Activated CD8-positive, alpha-beta memory T cell treated with anti-CD3 and anti-CD28 coated beads for 24 hours (primary cell): ENCODE measurements around the gene HOXD3.

Experiments used
- DNase-seq: peaks from one replicate; pipeline ENCODE4 v3.0.0-alpha.2; 2020

The HOXD3 gene

GRCh38 chr2:176156807-176157498 lies at the start of gene HOXD3:
Gene HOXD3 (plus strand): TSS chr2:176157307. CDS start chr2:176169115, 11,808 bp downstream.
- no peak for DNase-seq

DNA sequence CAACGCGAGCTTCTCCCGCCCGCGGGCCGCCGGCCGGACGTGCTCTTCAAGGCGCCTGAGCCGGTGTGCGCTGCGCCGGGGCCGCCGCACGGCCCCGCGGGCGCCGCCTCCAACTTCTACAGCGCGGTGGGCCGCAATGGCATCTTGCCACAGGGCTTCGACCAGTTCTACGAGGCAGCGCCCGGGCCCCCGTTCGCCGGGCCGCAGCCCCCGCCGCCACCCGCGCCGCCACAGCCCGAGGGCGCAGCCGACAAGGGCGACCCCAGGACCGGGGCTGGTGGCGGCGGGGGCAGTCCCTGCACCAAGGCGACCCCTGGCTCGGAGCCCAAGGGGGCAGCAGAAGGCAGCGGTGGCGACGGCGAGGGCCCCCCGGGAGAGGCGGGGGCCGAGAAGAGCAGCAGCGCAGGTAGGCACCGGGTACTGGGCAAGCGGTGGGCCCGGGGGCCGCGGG lies 49.4 kb upstream of the HOXD3 start:
- DNase-seq: no peak

DNA sequence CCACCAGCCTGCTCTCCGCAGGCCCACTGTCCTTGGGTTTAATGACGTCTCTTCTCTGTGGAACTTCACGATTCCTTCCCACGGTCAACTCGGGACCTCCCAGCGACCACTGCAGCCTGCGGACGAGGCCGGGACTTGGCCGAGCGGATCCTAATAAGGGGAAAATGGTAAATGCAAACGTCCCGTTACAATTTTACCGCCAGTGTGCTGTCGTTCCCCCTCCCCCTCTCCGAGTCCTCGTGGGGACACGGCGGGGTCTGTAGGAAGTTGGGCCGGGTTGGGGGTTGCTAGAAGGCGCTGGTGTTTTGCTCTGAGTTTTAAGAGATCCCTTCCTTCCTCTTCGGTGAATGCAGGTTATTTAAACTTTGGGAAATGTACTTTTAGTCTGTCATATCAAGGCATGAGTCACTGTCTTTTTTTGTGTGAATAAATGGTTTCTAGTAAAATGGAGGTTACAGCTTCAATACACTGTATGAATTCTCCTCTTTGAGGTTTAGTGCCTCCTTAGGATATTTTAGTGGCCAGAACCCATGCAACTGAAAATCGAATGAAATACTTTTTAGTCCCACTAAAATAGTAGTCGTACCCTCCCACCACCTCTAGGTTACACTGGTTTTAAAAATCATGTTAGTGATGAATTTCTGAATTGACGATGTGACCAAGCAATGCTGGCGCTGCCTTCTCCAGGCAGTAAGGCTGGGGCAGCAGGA lies 47.8 kb upstream of the HOXD3 start:
- no peak for DNase-seq

GRCh38 chr2:176109946-176110345 lies 47.2 kb upstream of the HOXD3 start:
- DNase-seq: no peak

DNA sequence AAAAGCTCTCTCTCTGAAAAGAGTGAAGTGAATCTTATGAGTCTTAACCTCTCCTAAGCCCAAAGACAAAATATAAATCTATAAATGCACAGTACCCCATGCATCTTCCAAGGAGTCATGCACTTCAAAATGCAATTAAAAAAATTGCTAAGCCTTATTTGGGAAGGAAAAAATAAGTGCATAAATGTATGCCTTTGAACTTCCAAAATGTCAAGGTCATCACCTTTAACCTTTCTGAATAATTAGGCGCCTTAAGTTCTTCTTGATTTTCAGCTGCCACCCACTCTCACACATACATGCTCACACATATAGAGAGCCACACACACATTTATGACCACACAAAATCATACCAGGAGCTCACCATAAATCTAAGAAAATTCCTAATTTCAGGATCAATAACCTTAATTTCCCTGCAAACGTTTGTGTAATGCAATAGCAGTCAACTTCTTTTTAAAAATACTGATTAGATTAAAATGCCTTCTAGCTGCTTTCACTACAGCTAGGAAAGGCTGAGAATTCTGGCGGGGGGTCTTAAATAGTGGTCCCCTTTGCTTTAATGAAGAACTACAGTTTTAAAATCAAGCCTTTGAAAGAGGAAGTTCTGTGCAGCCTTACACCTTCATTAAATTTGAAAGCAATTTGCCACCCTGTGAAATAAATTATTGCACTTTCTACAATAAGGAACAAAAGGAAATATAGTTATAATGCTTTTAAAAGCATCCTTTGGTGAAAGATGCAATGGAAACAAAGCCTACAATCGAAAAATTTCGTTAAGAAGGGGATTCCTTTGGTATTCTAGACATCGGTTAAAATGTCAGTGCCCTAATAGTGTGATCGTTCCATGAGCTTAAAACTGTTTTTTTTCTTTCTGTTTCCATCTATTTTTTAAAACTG lies 46.4 kb upstream of the HOXD3 start:
- no peak for DNase-seq

GRCh38 chr2:176111309-176111663 lies 45.8 kb upstream of the HOXD3 start:
- no peak for DNase-seq

DNA sequence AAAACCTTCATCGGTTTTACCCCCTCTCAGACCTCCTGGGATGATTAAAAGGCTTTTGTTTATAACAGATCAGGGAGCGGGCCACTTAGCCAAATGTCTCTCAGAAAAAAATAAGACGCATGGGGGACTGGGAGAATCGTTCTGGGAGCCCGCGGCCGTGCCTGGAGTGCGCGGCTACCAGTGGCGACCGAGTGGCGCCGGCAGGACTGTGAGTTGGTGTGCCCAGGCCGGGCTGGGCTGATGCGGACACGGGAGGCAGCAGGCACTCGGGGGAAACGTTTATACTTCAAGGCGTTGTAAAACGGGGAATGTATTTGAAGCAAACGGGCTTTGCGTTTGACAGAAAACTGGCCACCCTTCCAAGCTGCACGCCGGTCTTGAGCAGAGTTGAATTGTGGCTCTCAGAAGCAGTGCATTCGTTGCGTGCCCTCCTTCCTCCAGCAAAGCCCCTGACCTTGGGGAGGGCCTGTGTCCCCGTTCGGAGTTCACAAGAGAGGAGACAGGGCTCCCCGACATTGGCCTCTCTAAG lies 45.2 kb upstream of the HOXD3 start:
- no peak for DNase-seq

DNA sequence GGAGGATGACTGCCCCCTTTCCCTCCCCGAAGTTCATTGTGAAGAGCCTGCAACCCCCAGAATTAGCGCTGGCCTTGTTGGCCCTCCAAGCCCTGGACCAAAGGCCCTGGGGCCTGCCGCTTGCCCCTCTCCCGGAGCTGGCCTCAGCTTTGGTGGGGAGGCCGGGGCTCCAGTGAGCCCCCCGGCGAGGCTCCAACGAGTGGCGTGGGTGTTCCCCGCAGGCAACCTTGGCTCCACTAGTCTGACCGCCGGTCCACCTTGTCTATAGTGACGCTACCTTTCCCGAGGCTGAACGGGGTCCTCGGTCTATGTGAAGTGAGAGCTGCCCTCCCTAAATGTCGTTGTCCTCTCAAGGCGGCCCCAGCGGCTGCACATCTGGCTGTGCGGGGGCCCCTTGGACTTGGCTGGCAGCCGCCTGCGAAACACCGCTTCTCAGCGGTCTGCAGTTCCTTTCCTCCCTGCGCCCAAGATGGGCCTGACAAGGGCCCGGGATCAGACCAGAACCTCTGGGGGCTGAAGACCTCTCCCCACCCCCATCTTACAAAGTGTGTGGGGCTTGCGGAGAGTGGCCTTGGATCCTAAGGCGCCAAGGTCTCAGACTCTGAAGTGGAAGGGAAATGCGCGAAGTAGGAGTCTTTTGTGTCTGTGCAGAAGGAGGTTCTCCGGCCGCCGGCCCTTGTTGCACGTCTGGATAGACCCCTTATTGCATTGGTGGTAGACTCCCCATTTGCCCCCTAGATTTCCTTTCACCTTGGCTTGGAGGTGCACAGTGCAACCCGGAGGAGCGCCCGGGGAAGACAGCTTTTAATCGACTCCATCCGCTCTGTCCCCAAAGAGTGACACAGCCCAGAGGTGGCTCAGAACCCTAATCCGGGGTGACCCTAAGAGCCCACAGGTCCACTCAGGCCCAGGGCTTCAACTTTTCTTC lies 44.5 kb upstream of the HOXD3 start:
- no peak for DNase-seq

- no peak for DNase-seq
These were observed 42.8 kb upstream of the HOXD3 start for GRCh38 chr2:176114120-176114929.

GRCh38 chr2:176114930-176115625 lies 42.0 kb upstream of the HOXD3 start:
- no peak for DNase-seq

DNA sequence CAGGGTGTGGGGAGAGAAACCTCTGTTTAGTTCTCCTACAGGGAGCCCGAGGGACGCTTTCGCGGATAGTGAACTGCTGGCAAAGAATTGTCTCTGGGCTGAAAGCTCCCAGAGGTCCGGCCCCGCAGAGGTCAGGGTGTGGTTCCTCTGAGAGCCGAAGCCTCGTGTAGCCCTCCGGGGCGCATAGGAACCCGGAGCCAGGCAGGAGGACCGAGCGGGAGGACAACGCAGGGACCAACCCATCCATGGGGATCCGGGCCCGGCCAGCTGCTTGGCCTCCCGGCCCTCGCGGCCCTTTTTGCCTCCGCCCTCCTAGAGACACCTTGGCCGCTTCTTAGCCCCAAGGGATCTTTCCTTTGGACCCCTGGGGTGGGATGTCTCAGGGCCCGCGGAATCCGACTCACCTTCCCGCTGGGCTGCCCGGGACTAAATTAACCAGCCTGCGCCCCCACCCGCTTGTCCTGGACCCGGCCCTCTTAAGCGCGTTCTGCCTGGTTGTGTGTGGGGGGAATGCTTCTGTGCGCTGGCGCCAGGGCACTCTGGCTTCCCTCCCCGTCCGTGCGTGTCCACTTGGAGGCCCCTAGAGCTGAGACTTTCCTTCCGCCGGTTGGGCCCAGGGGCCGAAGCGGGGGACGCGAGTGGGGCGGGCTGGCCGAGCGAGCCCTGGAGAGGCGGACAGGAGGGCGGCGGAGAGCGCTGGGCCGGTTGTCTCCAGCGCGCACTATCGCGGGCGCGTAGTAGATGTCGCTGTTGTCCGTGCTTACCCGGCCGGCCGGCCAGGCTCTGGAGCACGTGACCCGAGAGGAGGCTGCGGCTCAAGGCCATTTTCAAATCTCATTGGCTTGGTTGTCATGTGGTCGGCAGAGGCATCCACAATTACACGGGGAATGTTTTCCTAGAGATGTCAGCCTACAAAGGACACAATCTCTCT lies 41.0 kb upstream of the HOXD3 start, which contains the start of gene HOXD10:
Gene HOXD10 (plus strand): TSS at position 896 of the 931 bp plus-strand sequence. CDS start 56 bp downstream, outside the sequence.
- no peak for DNase-seq

GRCh38 chr2:176117162-176117822 lies 39.8 kb upstream of the HOXD3 start:
- DNase-seq: peak; percentile 50

- no peak for DNase-seq
These were observed 39.2 kb upstream of the HOXD3 start for GRCh38 chr2:176117823-176118371.

DNA sequence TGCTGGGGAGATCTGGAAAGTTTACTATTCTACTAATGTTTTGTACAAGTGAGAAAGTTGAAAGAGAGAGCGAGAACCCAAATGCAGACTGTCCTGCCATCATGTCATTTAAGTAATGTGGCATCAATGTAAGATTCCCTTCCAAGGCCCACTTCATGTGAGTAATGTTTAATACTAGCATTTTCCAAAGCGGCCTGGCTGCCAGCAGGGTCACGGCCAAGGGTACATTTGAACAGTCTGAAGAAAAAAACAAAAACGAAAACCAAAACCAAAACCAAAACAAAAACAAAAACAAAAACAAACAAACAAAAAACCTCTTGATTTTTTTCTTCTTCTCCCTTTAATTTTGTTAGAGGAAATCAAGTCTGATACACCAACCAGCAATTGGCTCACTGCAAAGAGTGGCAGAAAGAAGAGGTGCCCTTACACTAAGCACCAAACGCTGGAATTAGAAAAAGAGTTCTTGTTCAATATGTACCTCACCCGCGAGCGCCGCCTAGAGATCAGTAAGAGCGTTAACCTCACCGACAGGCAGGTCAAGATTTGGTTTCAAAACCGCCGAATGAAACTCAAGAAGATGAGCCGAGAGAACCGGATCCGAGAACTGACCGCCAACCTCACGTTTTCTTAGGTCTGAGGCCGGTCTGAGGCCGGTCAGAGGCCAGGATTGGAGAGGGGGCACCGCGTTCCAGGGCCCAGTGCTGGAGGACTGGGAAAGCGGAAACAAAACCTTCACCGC lies 38.3 kb upstream of the HOXD3 start:
- DNase-seq: no peak

GRCh38 chr2:176120364-176121189 lies 36.5 kb upstream of the HOXD3 start:
- DNase-seq: no peak

GRCh38 chr2:176121190-176122051 lies 35.7 kb upstream of the HOXD3 start:
- no peak for DNase-seq
